ENCODE measurements around the gene ALKBH4. TPM values are rescaled to one million over a fixed set of nuclear protein-coding genes. Genes with fewer than 3 reads are reported as not detected.

The ALKBH4 gene
- total and polyA plus RNA-seq, 9 donors, result 6.2 to 15.5 (median 11.9) TPM

- 86 to 91% (median 89%) methylated on average over 10 of the region's 10 CpGs for WGBS, 3 donors
- no peaks in the 10 kb centered on the region for H3K27me3 ChIP-seq
- H3K9me3 ChIP-seq, result no peaks in the 10 kb centered on the region
- no peaks in the 10 kb centered on the region for H3K36me3 ChIP-seq
- TF ChIP-seq CTCF (IDR thresholded peaks at IDR 0.05), result no peak
- intact Hi-C loops (cut with DNase I), result no loop called here
- no peaks in the 10 kb centered on the region for H3K4me1 ChIP-seq (ENCODE audit: insufficient read depth)
- H3K27ac ChIP-seq, result no peak overlapping the region
- DNase-seq, result no peak
- H3K4me3 ChIP-seq, result no peak overlapping the region
Observed at GRCh38 chr7:102421706-102422240, 42.9 kb downstream of the ALKBH4 start.

DNA sequence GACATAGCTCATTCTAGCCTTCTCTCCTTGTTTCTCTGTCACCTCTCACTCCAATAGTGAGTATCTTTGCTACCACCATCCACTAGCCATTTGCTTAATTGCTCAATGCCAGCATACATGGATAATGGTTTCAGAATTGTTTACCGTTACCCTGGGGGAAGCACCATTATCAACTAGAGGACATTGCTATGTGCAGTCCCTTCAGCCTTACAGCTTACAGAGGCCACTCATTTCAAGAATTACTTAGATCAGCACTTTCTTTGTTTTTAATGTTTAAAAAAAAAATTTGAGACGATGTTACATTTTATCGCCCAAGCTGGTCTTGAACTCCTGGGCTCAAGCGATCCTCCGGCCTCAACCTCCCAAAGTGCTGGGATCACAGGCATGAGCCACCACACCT lies 46.1 kb downstream of the ALKBH4 start:
- H3K27ac ChIP-seq, result no peak overlapping the region
- no peaks in the 10 kb centered on the region for H3K36me3 ChIP-seq
- no peak for TF ChIP-seq POLR2A (IDR thresholded peaks at IDR 0.05)
- TF ChIP-seq CTCF (IDR thresholded peaks at IDR 0.05), result no peak
- TF ChIP-seq EP300 (IDR thresholded peaks at IDR 0.05), result no peak
- H3K27me3 ChIP-seq, result no peaks in the 10 kb centered on the region
- DNase-seq, result no peak
- H3K4me1 ChIP-seq (ENCODE audit: insufficient read depth), result no peaks in the 10 kb centered on the region
- WGBS, 3 donors, result 90 to 97% (median 95%) methylated on average over 5 of the region's 5 CpGs
- H3K4me3 ChIP-seq, result no peak overlapping the region
- intact Hi-C loops (cut with DNase I), result no loop called here
- no peaks in the 10 kb centered on the region for H3K9me3 ChIP-seq

DNA sequence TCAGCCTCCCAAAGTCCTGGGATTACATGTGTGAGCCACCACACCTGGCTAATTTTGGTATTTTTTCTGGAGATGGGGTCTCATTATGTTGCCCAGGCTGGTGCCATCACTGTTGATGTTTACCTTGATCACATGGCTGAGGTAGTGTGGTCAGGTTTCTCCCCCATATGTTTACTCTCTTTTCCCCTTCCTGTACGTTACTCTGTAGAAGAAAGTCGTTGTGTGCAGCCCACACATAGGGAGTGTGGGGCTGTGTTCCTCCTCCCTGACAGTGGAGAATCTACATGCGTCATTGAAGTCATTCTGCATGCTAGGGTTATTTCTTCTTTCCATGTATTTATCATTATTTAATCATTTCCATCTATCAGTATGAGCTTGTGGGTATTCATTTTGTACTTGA lies 47.6 kb downstream of the ALKBH4 start:
- intact Hi-C loops (cut with DNase I), result no loop called here
- Histone ChIP-seq H3K27me3 (no peaks in the 10 kb centered on the region), H3K9me3 (no peaks in the 10 kb centered on the region), H3K4me3 (no peak overlapping the region), H3K36me3 (no peaks in the 10 kb centered on the region), H3K4me1 (ENCODE audit: insufficient read depth) (no peaks in the 10 kb centered on the region), H3K27ac (no peak overlapping the region)
- 74 to 79% (median 78%) methylated on average over 3 of the region's 3 CpGs for WGBS, 3 donors
- no peak for DNase-seq
- TF ChIP-seq EP300 (IDR thresholded peaks at IDR 0.05) (no peak), CTCF (IDR thresholded peaks at IDR 0.05) (no peak), POLR2A (IDR thresholded peaks at IDR 0.05) (no peak)

- whole genome bisulfite sequencing, 3 donors, result 90 to 93% (median 93%) methylated on average over 6 of the region's 6 CpGs
- no peaks in the 10 kb centered on the region for H3K27me3 ChIP-seq
- no peak overlapping the region for H3K27ac ChIP-seq
- H3K4me3 ChIP-seq, result no peak overlapping the region
- intact Hi-C loops (cut with DNase I), result no loop called here
- H3K9me3 ChIP-seq, result no peaks in the 10 kb centered on the region
- H3K36me3 ChIP-seq, result no peaks in the 10 kb centered on the region
- TF ChIP-seq CTCF (IDR thresholded peaks at IDR 0.05) (no peak), POLR2A (IDR thresholded peaks at IDR 0.05) (no peak), EP300 (IDR thresholded peaks at IDR 0.05) (no peak)
- H3K4me1 ChIP-seq (ENCODE audit: insufficient read depth), result no peaks in the 10 kb centered on the region
- DNase-seq, result no peak
Observed at GRCh38 chr7:102416406-102416805, 48.3 kb downstream of the ALKBH4 start.

Measured in ovary (tissue), 9 donors.